GM11168 (cell line): Measurements from ENCODE around the gene C2orf74.
"Not testable (repeated sequence)": the region's sequence is repeated elsewhere in the genome, so short reads cannot be mapped to it uniquely, and the experiment has no call there.

ENCODE experiments used
- in situ Hi-C: fragments of 300-500 bp; cut with MboI; formaldehyde crosslinking; loops from one replicate; pipeline ENCODE4 v1.12.0; 2022; ENCODE audit warnings: low sequenced_read_pairs; ENCODE audit not compliant: unreplicated experiment

The C2orf74 gene

GRCh38 chr2:61172671-61173070 lies 10.7 kb downstream of the C2orf74 start:
- in situ Hi-C loops: no loop called here

DNA sequence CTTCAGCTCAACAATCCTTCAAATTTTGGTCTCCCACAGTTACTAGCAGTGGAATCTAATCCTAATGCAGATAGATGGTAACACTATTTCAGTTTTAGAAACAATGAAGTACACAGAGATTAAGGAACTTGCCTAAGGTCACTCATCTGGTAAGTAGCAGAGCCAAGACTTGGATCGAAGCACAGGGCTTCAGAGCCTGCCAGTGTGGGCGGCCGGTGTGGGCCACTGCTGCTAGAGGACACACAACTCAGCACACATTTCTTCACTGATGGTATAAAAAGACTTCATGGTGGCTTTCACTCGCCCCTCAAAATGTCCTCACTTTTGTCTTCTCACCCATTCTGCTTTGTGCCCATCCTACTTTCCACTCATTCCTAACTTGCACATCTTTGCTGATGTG lies 11.1 kb downstream of the C2orf74 start:
- in situ Hi-C loops: no loop called here

- in situ Hi-C loops: no loop called here
These were observed 13.0 kb downstream of the C2orf74 start for GRCh38 chr2:61175036-61175435.

DNA sequence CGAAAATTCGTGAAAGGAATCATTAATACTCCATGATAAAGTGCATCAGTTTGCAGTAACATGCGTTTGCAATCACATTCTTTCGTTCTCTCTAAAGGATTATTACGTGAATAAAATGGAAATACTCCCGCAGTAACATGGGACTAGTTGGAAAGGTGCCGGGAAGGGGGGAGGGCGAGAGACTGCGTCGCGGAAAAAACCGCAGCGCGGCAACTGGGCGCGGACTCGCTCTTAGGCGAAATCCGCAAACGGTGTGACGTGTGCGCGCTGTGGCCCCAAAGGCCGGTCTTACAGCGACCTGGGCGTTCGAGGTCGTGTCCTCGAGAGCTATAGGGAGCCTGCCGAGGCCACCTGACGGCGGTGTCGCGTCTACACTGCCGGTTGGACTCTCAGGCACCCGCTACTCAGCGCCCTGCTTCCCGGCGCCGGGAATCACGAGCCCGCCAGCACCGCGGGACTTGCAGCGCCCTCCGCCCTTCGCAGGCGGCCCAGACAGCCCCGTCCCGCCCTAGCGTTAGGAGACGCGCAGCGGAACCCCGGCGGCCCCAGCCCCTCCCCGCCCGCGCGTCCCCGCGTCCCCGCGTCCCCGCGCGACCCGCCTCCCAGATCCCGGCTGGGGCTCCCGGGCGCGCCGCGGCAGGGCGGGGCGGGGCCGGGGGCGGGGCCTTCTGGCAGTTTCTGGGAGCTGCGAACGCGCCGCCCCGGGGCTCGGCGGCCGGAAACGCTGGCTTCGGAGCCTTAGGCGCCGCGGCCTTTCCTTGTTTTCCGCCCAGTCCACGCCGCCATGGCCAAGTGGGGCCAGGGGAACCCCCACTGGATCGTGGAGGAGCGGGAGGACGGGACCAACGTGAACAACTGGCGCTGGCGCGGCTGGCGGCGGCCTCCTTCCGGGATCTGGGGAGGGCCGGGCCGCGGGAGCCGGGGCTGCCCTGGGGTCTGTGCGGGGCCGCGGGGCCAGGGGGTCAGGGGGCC lies 15.1 kb downstream of the C2orf74 start:
- in situ Hi-C loops: no loop called here

GRCh38 chr2:61177727-61178549 lies 15.9 kb downstream of the C2orf74 start:
- in situ Hi-C loops: no loop called here

DNA sequence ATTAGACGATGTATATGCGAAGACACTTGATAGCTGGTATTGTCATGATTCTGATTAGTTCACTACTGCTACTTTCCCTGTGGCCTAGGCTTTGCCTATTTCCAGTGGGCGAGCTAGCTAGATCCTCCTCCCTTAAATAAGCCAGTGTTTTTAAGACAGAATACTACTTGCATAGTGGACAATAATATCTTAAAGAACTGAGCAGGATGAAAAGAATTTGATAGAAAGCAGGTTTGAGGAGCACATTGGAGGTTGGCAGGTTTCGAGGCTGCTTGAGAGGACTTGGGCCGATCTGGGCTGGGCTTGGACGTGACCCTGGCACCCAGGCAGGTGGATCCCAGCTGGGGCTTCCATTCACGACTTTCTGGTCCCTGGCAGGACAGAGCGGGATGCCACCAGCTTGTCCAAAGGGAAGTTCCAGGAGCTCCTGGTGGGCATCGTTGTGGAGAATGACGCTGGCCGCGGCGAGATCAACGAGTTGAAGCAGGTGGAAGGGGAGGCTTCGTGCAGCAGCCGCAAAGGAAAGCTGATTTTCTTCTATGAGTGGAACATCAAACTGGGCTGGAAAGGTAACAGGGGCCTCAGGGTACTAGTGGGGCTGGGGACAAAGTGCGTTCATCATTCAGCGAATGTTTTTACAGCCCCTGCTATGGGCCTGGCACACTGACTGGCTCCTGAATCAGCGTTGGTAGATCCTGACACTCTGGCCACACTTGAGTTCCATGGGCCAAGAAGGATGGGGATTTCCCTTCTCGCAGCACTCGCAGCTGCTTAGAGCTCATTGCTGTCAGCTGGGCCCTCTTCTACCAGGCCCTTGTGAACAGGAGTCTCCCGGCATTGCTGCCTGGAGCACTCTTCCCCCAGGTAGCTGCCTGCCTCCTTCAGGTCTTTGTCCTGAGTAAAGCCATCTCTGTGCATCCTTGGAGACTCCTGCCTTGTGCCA lies 16.9 kb downstream of the C2orf74 start:
- in situ Hi-C loops: no loop called here

GRCh38 chr2:61179701-61180639 lies 18.0 kb downstream of the C2orf74 start:
- in situ Hi-C loops: no loop called here

DNA sequence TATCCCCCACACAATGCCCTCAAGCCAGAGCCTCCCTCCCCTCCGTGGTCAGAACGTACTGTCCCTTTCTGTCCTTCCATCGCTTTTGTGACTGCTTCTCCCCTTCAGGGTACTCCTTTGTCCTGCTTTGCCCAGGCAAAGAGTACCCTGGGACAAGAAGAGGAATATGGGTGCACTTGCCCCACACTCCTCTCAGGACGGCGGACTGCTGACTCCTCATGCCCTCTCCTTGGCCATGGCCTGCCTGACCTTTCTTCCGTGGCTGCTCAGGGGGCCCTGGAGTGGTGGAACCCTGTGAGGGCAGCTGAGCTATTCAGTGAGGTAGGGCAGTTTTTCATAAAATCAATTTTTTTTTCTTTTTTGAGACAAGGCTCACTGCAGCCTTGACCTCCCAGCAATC lies 18.7 kb downstream of the C2orf74 start:
- in situ Hi-C loops: no loop called here

DNA sequence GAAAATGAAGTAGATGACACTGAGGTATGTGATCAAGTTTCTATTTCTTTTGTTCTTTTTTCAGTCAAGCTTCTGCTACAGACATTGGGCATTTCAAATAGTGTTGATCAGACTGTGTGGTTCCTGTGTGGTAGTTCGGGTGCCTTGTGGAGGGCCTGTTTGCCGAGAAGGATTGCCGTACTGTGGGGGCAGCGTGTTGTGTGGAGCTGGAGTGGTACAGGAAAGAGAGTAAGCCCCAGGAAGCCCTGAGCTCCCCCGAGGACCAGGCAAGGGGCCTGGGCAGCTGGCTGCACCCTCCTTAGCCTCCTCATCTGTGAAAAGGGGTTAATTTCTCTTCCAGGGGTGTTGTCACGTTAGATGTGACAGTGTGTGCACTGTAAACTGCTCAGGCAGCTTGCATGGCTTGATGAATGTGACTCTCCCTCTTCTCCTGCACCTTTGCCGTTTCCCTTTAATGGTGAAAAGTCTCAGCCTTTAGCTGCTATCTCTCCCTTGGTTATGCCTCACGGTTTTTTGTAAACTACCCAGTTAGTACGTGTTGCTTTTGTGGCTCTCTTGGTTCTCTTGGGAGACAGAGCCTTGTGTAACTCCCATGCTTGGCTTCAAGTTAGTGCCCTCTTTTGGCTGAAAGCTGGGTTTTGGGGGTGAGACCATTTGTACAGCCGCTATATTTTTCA lies 19.5 kb downstream of the C2orf74 start:
- in situ Hi-C loops: no loop called here

GRCh38 chr2:61182059-61182383 lies 20.0 kb downstream of the C2orf74 start:
- in situ Hi-C loops: no loop called here

GRCh38 chr2:61183795-61184194 lies 21.8 kb downstream of the C2orf74 start:
- in situ Hi-C loops: no loop called here

GRCh38 chr2:61184263-61184662 lies 22.3 kb downstream of the C2orf74 start:
- in situ Hi-C loops: no loop called here

DNA sequence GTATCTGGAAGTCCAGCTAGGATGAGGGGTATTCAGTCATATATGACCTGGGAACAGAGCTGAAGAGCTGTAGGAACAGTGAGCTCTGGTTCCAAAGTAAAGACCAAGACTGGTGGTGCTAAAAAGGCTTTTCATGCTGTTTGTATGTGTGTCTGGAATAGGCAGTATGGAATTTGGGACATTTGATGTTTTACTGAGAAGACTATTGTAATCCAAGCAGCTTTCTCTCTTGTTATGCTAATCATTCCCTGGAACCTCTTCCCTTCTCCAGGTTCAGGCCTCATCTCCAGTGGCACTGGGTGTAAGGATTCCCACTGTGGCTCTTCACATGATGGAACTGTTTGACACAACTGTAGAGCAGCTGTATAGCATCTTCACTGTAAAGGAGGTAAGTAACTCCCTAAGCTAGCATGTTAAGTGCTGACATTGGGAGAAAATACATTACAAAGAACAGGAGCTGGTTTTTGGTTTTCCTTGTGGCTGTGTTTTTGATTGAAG lies 23.3 kb downstream of the C2orf74 start:
- in situ Hi-C loops: no loop called here

DNA sequence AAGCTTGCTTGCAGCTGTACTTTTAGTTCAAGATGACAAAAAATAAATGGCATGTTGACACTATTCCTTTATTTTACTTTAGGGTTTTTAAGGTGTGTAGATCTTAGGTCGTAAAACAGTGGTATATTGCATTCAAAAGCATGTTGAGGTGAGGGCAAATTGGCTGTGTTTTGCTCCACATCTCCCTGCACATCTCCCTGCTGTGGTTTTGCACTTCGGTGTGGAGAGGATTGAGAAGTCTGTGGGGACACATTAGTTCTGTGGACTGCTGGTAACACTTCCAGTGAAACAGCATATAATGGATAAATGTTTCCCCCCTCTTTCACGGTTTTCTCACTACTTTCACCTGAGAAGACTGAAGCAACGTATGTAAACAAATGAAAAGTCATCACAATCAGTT lies 25.1 kb downstream of the C2orf74 start:
- in situ Hi-C loops: no loop called here

DNA sequence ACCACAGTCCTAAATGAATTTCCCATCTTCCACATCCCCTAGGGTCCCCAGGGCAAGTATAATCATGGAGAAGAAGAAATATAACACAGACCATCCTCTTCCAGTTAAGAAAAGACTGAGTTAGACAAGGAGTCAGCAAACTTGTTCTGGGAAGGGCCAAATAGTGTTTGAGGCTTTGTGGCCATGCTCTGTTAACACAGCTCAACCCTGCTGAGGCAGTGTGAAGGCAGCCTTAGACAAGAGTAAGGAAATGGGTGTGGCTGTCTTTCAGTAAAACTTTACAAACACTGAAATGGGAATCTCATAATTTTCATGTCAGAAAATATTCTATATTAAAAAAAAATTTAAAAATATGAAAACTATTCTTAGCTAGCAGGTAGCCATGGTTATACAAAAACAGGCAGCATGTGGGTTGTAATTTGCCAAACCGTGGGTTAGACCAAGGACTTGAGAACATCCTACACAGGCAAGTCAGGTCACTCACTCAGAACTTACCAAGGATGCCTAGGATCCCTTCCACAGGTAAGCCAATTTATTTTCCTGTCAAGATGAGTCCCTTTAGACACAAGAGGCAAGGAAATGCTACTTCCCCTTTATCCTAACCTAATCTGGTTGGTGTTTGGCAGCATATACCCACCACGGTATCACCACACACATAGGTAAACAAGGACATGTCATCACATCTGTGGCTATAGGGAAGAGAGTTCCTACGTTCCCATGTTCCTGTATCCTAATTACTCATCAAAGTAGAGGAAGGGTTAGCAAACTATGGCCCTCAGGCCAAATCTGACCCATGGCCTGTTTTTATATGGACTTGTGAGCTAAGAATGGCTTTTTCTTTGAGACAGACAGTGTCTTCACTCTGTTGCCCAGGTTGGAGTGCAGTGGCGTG lies 31.9 kb downstream of the C2orf74 start:
- in situ Hi-C loops: no loop called here

DNA sequence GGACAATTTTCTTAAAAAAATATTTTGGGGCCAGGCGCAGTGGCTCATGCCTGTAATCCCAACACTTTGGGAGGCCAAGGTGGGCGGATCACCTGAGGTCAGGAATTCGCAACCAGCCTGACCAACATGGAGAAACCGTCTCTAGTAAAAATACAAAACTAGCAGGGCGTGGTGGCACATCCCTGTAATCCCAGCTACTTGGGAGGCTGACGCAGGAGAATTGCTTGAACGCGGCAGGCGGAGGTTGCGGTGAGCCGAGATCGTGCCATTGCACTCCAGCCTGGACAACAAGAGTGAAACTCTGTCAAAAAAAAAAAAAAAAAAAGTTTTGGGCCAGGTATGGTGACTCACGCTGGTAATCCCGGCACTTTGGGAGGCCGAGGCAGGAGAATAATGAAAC lies 32.7 kb downstream of the C2orf74 start:
- in situ Hi-C loops: not testable (repeated sequence)

GRCh38 chr2:61196671-61197070 lies 34.7 kb downstream of the C2orf74 start:
- in situ Hi-C loops: no loop called here

- in situ Hi-C loops: no loop called here
These were observed 43.1 kb downstream of the C2orf74 start for GRCh38 chr2:61205132-61205531.
